Activated CD4-positive, alpha-beta T cell treated with anti-CD3 and anti-CD28 coated beads, Interleukin-2, amount 50 U/mL, for 24 hours (primary cell): ENCODE results near the gene SCUBE1.

ENCODE experiments used
- DNase-seq, 2 donors: peaks; one replicate each; pipeline ENCODE4 v3.0.0-alpha.2; 2020; ENCODE audit warnings: low read depth in 1 of 2, low spot score in 1 of 2

SCUBE1 gene

DNA sequence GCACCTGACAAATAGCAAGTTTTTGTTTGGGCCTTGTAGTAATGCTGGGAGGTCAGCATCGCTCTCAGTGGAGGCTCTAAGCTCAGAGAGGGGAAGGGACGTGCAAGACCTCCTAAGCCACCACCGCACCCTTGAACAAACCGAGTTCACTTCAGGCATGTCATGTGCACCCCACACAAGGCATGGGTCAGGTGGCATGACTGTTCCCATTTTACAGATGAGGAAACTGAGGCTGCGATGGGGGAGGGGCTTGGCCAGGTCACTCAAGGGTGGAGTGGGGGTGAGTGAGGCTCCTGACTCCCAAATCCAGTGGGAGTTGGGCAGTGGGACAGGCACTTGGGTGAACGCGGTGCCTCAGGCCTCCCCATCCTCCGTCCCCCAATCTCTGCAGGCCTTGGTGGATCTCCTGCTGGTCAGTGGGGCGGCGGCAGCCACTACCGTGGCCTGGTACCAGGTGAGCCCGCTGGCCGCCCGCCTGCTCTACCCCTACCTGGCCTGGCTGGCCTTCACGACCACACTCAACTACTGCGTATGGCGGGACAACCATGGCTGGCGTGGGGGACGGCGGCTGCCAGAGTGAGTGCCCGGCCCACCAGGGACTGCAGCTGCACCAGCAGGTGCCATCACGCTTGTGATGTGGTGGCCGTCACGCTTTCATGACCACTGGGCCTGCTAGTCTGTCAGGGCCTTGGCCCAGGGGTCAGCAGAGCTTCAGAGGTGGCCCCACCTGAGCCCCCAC lies 180.6 kb downstream of the SCUBE1 start:
- DNase-seq, result no peak

DNA sequence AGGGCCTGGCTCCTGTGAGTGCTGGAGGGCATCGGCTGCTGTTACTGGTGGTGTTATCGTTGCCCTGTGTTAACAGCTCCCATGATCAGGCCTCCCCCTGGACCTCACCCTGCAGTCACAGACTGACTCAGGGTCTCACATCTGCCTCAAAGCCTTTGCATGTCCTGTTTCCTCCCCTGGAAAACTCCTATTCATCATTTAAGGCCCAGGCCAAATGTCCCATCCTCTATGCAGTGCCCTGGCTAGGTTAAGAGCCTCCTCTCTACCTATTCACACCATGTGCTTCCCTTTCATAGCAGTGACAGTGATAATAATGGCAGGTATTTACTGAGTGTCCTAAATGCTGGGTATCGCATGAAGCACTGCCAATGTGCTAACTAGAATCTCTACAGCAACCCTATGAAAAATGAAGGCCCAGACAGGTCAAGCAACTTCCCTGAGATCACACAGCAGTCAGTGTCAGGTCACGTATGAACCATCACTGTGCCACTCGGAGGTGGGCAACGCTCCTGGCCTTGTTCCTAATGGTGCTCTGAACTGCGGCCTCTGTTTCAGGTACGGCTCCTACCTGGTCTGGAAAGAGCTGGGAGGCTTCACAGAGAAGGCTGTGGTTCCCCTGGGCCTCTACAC lies 182.6 kb downstream of the SCUBE1 start:
- no peak for DNase-seq

DNA sequence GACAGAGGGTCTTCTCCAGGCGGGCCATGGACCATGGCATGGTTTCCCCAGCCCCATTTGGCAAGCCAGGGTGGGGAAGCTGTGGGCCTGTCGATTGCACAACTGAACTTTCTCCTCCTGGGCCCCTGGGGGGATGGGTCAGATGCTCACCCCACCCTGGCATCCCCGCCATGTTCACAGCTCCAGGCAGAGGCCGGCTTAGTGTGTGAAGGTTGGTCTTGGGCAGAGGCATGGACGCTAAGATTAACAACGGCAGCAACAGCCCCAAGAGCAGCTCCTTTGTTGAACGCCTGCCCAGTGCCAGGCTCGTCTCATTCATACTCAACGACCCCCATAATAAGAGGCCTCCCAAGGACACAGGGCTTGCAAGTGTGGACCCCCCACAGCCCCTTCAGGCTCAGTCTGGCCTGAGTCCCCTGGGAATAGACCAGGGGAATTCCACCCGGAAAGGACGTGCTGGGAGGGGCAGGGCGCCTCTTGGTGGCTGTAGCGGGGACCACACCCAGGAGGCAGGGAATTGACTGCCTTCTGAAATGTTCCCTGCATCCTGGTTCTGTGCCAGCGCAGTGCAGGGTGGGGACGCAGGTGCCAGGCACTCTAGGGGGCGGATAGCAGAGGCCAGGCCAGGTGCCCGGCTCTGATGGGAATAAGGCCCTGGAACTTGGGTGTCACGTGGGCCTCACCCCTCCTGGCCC lies 183.5 kb downstream of the SCUBE1 start:
- DNase-seq, result no peak

DNA sequence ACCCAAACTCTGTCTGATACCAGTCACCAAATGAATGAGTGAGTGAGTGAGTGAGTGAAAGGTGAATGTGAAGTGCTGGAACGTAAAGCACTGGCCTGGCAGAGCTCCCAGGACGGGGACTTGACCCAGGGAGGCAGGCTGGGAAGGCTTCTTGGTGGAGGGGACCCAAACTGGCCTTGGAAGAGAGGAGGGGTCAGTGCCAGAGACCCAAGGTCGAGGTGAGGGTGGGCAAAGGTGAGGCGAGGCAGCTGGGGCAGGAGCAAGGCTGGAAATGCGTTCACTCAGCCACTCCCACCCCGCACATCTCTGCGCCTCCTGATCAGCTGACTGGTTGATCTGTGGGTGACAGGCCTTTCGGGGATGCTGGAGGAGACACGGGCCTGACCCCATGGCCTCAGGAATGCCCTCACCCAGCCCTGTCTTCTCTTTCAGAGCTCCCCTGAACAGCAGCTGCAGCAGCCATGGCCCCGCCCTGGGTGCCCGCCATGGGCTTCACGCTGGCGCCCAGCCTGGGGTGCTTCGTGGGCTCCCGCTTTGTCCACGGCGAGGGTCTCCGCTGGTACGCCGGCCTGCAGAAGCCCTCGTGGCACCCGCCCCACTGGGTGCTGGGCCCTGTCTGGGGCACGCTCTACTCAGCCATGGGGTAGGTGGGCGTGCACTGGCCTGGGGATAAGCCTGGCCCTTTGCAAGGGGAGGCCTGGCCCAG lies 184.2 kb downstream of the SCUBE1 start:
- no peak for DNase-seq

DNA sequence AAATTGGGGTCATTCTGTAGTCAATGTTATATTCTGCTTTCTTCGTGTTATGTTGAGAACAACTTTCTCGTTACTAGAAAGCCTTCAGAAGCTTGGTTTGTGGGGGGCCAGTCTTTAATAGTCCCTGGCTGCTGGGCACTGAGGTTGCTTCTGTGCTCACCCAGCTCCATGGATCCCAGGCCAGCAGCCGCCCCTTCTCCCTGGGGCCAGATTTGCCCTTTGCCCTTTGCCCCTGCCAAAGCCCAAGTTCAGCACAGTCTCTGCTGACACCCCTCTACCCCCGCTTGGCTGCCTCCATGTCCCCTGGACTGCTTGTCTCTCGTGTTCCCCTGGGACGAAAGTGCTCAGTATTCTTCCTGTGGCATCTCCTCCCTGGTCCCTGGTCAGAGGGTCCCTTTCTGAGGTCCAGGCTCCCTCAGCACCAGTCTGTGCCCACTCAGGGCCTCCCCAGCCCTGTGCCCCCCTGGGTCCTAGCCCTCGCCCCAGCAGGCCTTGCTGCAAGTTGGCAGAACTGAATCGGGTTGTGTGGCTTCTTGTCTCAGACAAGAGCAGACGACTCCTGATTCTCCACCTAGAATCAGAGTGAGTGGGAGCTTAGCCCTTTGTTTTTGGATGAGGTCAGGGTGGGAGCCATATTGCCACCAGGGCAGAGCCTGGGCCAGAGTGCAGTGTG lies 185.2 kb downstream of the SCUBE1 start:
- no peak for DNase-seq

DNA sequence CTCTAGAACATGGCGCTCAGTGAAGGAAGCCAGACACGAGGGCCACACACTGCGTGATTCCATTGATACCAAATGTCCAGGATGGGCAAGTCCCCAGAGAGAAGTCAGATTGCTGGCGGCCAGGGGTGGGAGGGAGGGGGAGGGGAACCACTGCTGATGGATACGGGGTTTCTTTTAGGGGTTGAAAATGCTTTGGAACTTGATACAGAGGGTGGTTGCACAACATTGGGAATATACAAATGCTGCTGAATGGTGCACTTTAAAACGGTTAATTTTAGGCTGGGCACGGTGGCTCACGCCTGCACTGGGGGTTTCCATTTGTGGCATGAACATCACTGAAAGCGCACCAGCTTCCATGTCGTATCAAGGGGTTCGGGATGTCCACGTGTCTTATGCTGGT lies 186.8 kb downstream of the SCUBE1 start:
- no peak for DNase-seq

DNA sequence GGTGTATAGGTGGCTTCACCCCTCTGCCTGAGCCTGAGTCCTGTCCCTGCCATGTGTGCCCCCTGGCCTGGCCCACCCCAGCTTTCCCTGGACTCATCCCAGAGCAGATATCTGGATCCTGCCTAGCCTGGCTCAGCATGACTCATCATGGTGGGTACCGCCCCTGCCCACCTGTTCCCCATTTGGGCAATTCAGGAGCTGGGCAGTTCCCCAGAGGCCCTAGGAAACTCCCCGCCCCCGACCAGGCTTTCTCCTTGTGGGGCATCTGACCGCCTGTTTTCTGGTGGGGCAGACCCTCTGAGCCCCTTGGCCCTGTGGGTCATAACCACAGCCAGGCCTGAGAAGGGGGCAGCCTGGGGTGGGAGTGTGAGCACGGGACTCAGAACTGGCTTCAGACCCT lies 187.4 kb downstream of the SCUBE1 start:
- no peak for DNase-seq

DNA sequence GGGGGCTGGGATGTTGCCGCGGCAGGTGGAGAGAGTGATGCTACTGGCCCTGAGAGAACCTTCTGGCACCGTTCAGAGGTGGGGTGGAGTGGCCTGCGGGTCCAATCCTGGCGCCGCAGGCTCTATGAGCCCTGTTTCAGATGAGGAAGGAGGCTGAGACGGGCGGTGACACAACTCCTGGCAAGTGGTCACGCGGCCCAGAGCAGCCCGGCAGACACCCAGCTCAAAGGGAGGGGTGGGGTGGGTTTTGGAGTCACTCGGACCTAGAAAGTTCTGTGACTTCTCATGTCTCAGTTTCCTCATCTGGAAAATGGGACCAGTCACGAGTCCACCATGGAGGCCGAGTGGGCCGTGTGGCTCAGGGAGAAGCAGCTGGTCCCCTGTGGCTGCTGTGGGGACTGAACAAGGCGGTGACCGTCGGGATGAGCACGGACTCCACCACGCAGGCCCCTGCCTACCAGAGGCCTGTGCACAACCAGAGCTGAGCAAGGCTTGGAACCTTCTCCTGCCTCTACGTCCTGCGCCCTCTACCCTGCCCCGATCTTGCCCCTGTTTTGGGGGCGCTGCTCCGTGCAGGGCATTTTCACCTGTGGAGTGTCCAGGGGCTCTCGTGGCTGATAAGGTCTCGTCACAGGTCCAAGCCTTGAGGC lies 188.2 kb downstream of the SCUBE1 start:
- no peak for DNase-seq

DNA sequence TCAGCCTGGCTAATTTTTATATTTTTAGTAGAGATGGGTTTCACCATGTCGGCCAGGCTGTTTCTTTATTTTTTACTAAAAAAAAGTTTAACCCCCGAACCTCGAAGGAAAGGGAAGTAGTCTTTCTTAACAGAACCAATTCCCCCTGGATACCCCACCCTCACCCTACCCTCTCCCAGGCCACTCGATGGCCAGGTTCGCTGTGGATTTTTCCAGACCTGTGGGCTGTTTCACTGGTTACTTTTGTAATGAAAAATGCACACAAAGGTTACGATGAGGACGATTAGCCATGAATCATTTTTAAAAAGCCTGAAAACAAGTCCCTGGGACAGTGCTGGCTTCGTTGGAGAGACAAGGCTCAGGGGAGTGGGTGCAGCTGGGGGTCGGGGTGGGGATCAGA lies 189.3 kb downstream of the SCUBE1 start:
- DNase-seq, result no peak

DNA sequence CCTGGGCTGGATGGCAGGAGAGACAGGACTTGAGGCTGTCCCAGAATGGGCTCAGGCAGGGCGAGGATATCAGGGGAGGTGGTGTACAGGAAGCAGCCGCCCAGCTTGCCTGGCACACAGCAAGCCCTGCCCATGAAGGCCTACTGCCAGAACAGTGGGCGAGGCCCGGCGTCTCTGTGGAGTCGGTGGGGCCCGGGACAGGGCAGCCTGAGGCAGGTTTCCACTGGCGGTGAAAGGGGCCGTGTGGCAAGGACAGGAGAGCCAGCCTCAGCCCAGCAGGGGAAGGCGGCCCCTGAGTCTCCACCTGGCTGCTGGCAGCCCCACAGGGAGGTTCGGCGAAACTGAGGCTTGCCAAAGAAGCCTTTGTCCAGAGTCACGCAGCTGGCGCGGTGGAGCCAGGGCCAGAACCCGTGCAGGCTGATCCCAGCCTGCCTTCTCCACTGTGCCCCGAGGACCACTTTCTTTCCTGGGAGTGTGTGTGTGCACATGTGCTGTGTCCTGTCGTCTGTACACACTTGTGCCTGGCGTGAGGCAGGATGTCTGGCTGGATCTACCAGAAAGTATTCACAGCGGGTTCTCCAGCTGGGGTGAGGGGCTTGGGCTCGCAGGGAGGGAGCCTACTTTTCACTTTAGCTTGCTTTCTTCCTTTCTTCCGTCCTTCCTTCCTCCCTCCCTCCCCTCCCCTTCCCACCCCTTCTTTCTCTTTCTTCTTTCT lies 190.7 kb downstream of the SCUBE1 start:
- peak; percentile 33 to 35 for DNase-seq

DNA sequence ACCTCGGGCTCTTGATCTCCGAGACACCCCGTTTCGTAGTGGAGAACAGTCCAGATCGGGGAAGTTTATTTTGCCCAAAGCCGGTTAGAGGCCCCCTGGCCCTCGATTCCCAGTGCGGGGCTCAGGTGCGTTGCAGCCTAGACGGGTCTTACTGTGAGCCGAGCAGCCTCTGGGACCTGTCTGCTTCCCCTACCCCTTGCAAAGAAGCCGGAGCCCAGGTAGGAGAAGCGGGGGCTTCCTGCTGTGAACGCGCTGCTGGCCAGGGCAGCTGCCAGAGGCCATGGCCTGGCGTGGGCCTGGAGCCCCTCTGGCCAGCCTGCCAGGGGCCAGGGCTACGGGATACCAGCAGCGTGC lies 191.2 kb downstream of the SCUBE1 start:
- DNase-seq, result no peak

DNA sequence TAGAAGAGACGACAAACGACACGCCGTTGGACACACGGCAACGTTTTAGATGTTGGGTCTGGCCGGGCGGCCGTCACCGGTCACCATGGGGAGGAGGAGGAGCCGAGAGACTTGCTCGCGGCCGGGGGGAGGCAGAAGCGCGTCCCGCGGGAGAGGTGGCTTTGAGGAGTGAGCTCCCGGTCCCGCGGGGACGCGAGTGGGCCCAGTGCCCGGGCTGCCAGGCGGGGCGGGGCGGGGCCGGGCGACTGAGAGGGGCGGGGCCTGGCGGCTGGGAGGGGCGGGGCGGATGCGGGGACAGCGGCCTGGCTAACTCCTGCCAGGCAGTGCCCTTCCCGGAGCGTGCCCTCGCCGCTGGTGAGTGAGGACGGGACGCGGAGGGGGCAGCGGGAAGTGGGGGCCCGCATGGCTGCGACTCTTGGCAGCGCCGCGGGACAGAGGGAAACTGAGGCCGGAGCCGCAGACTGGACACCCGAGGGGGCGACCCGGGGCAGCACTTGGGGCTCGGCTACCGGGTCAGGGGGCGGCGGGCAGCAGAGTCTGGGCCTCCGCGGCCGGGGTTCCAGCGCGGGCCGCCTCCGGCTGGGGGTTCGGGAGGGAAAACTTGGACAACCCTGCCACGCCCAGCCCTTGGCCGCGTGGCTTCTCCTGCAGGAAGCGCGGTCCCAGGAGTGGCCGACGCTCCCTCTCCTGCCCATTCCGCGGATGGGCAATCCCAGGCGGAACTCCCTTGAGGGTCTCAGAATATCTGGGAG lies 191.7 kb downstream of the SCUBE1 start, which contains the start of gene TSPO:
Gene TSPO (plus strand): TSS at position 309 of the 752 bp plus-strand sequence. CDS start 7,680 bp downstream, outside the sequence.
- DNase-seq, result peak; percentile 29 to 39

DNA sequence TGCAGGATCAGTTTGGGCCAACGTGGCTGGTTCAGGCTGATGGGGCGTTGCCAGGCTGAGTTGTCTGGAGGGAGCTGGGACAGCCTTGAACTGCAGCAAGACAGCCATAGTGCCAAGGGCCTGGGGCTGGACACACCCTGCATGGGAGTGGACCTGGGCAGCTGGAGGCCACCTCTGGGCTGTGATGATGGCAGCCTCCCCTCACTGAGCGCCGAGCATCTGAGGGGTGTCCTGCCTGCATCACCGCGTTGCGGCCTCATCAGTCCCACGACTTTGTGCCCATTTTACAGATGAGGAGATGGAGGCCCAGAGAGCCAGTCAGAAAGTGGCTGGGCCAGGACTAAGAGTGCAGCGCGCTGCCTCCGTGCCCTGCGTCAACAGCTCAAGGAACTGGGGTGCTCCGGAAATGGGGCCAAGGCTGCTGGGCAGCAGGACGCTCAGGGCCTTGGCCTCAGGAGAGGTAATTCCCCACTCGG lies 192.4 kb downstream of the SCUBE1 start:
- DNase-seq, result no peak

DNA sequence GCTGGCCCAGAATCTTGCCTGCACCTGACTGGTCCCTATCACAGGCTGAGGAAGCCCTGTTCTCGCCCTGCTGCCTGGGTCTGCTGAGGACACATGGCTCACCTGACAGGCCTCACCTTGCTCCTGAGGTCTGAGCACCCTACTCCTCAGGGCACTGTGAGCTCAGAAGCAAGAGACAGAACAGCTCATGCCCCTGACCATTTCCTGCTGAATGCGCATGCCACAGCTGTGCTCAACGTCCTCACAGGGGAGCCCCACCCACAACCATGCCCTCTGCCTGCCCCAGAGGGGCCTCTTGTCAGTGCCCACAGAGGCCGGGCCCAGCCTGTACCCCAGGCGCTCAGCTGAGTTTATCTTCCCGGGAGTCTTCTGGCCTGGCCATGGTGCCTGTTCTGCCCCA lies 194.6 kb downstream of the SCUBE1 start:
- DNase-seq, result no peak

DNA sequence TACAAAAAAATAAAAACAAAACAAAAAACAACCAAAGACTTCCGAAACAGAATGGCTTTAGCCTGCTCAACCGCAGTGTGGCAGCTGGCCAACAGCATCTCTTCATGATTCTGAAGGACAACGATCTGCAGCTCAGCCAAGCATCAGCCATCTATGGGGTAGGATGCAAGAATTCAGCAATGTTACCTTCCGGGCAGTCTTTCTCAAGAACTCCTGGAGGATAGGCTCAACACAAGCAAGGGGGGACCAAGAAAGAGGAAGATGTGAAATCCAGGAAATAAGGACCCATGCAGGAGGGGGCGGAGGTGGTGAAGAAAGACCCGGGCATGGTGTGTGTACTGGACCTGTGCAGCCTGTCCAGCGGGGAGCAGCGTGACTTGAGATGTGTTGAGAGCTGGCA lies 195.4 kb downstream of the SCUBE1 start:
- DNase-seq, result no peak
